HG03280 (cell line): ENCODE measurements around the gene DACH2.
"Not testable (repeated sequence)": the region's sequence is repeated elsewhere in the genome, so short reads cannot be mapped to it uniquely, and the experiment has no call there.

Experiments
- ATAC-seq: cut with Tn5 transposase; IDR thresholded peaks from one replicate; pipeline ENCODE4 v1.9.1; 2021; ENCODE audit warnings: mild to moderate bottlenecking, moderate library complexity; ENCODE audit not compliant: unreplicated experiment

DACH2 gene

GRCh38 chrX:86148024-86148511 is at the start of gene DACH2:
DACH2 (plus strand) TSS chrX:86148451.
- ATAC-seq: peak; percentile 100

- no peak for ATAC-seq
These were observed 45.9 kb upstream of the DACH2 start for GRCh38 chrX:86102341-86102740.

- no peak for ATAC-seq
These were observed 45.2 kb upstream of the DACH2 start for GRCh38 chrX:86103061-86103460.

- no peak for ATAC-seq
These were observed 43.7 kb upstream of the DACH2 start for GRCh38 chrX:86104526-86104925.

GRCh38 chrX:86121916-86122315 is 26.3 kb upstream of the DACH2 start:
- ATAC-seq: no peak

GRCh38 chrX:86133761-86134160 is 14.5 kb upstream of the DACH2 start:
- ATAC-seq: no peak

- ATAC-seq: no peak
These were observed 11.2 kb upstream of the DACH2 start for GRCh38 chrX:86137071-86137470.

GRCh38 chrX:86141786-86142185 is 6.5 kb upstream of the DACH2 start:
- ATAC-seq: no peak

GRCh38 chrX:86146102-86146501 is 2.1 kb upstream of the DACH2 start:
- ATAC-seq: no peak

GRCh38 chrX:86148594-86148993 is 343 bp downstream of the DACH2 start:
- ATAC-seq: no peak

- no peak for ATAC-seq
These were observed 868 bp downstream of the DACH2 start for GRCh38 chrX:86149119-86149518.

GRCh38 chrX:86154553-86154952 is 6.3 kb downstream of the DACH2 start:
- ATAC-seq: no peak

- peak; percentile 59 for ATAC-seq
These were observed 23.1 kb downstream of the DACH2 start for GRCh38 chrX:86171366-86171765.

GRCh38 chrX:86178906-86179305 is 30.7 kb downstream of the DACH2 start:
- ATAC-seq: no peak

- ATAC-seq: not testable (repeated sequence)
These were observed 33.1 kb downstream of the DACH2 start for GRCh38 chrX:86181325-86181724.

- ATAC-seq: no peak
These were observed 44.6 kb downstream of the DACH2 start for GRCh38 chrX:86192827-86193226.

- ATAC-seq: no peak
These were observed 46.5 kb downstream of the DACH2 start for GRCh38 chrX:86194758-86195157.

- no peak for ATAC-seq
These were observed 47.1 kb downstream of the DACH2 start for GRCh38 chrX:86195343-86195742.

- no peak for ATAC-seq
These were observed 49.6 kb downstream of the DACH2 start for GRCh38 chrX:86197815-86198214.

GRCh38 chrX:86210772-86211171 is 62.5 kb downstream of the DACH2 start:
- ATAC-seq: no peak

GRCh38 chrX:86215260-86215659 is 67.0 kb downstream of the DACH2 start:
- ATAC-seq: no peak

GRCh38 chrX:86237482-86237881 is 89.2 kb downstream of the DACH2 start:
- no peak for ATAC-seq

GRCh38 chrX:86241547-86241946 is 93.3 kb downstream of the DACH2 start:
- ATAC-seq: no peak

GRCh38 chrX:86263526-86263925 is 115.3 kb downstream of the DACH2 start:
- ATAC-seq: no peak
